Epidermal melanocyte (primary cell): ENCODE results near the gene ABCA3.
"Not testable (repeated sequence)": the region's sequence is repeated elsewhere in the genome, so short reads cannot be mapped to it uniquely, and the experiment has no call there.

Source experiments
- DNase-seq: peaks from one replicate; pipeline ENCODE4 v3.0.0; 2011; ENCODE audit warnings: low spot score; ENCODE audit not compliant: insufficient read length

ABCA3 gene

DNA sequence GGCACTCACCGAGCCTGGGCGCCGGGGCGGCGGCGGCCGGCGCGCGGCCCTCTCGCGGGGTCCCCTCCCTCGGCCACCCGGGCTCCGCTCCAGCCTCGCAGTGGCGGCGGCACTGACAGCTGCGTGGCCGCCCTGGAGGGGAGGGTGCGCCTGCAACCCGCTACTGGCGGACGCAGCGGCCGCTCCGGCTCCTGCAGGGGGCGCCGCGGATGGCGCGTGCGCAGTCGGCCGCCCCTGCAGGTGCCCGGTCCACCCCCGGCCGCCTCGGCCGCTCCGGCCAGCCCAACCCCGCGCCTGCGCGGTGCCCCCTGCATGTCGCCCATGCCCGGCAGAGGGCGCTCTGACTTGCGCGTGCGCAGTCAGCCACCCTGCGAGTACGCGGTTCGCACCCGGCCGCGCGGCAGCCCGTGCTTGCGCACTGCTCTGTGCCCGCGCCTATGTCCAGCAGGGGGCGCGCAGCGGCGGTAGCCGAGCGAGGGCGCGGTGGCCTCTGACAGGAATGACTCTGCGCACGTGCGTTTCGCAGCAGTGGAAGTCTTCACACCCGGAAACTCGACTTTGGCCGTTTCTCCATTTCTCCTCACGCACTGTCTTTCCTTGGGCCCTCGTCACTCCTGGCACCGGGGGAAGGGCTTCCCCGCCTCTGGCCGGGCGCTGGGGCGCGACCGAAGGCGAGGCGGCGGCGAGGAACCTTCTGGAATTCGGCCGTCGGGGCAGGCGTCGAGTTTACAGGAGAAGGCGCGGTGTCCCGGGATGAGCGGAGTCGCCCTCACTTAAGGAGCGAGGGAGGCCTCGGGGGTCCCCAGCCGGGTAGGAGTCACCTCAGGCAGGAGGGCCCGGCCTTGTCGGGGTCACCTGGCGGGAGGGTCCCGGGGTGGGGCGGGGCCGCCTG lies at the start of gene ABCA3:
TSS of gene ABCA3 (minus strand) at position 165 of the 892 bp plus-strand sequence. CDS start 14,262 bp downstream, outside the sequence.
- DNase-seq, result peak; percentile 84

GRCh38 chr16:2388875-2389433 lies 48.4 kb upstream of the ABCA3 start:
- DNase-seq, result no peak

GRCh38 chr16:2388139-2388874 lies 47.8 kb upstream of the ABCA3 start:
- no peak for DNase-seq

DNA sequence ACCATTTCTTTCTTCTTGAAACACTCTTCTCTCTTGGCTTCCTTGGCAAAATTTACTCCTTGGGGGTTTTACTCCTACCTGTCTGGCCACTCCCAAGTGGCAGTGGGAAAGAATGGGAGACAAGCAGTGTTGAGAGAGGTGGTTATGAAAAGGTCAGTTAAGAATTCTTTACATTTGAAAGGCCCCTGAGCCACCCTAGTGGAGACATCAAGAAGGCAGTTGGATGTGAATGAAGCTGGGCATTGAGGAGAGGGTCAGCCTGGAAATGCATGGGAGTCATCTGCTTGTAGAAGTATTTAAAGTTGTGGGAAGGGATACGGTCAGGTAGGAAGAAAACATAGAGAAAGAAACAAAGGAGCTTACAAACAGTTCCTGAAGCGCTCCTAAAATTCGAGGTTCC lies 46.5 kb upstream of the ABCA3 start:
- no peak for DNase-seq

- DNase-seq, result not testable (repeated sequence)
These were observed 45.5 kb upstream of the ABCA3 start for GRCh38 chr16:2385982-2386381.

DNA sequence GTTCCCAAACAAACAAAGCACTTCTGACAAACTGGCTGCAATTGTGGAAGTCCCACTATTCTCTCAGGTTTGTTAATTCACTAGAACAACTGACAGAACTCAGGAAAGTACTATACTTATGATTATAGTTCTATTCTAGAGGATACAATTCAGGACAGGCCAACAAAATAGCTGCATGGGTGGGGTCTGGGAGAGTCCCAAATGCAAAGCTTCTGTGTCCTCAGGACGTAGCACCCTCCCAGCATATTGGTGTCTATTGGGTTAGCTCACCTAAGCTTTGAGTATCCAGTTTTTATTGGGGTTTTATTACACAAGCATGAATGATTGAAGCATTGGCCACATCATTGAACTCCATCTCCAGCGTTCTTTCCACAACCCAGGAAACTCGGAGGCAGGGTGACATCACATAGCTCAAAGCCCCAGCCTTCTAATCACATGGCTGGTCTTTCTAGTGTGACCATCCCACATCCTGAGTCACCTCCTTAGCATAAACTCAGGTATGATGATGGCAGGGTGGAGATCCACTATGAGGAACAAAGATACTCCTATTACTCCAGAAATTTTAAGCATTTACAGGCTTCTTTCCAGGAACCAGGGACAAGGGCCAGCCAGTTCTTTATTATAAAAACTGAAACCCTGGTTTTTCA lies 44.8 kb upstream of the ABCA3 start:
- no peak for DNase-seq

DNA sequence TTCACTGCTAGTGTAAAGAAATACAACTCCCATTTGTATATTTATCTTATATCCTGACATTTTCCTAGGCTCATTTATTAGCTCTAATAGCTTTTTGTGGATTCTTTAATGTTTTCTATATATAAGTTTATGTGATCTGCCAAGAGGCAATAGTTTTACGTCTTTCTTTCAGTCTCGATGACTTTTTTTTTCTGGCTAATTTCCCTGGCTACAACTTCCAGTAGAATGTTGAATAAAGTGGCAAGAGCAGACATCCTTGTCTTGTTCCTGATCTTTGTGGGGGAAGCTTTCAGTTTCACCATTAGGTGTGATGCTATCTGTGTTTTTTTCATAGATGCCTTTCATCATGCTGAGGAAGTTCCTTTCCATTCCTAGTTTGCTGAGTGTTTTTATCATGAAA lies 43.9 kb upstream of the ABCA3 start:
- DNase-seq, result no peak

GRCh38 chr16:2383501-2383900 lies 43.0 kb upstream of the ABCA3 start:
- DNase-seq, result no peak

- DNase-seq, result no peak
These were observed 34.1 kb upstream of the ABCA3 start for GRCh38 chr16:2374644-2375043.

DNA sequence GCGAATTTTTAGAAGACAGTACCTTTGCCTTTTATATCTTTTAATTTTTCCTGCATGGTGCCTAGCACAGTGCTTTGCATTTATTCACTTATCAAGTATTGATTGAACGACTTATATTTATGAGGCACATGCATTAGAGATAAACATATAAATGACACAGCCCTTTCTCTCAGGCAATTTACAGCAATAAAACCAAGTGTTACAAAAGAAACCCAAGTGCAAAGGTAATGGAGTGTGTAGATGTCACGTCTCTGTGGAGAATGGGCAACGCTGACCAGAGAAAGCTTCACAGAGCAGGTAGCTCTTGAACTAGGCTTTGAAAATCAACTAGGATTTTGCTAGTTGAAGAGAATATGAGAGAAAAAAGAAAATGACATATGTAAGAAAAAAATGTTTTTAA lies 32.6 kb upstream of the ABCA3 start:
- DNase-seq, result no peak

DNA sequence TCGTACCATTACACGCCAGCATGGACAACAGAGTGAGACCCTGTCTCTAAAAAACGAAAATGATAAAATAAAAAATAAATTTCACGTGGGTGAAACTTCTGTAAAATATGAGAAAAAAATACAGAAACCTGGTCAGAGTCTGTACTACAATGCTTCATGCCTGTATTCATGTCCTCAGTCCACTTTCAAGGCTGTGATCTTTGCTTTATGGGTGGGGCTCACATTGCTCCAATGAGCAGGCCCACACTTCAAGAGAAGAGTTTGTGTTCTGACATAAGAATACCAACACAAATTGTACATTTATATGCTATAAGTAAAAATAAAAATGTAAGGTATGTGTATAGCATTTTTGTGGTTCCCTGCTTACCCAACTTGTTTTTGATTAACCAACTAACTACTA lies 32.2 kb upstream of the ABCA3 start:
- DNase-seq, result no peak

DNA sequence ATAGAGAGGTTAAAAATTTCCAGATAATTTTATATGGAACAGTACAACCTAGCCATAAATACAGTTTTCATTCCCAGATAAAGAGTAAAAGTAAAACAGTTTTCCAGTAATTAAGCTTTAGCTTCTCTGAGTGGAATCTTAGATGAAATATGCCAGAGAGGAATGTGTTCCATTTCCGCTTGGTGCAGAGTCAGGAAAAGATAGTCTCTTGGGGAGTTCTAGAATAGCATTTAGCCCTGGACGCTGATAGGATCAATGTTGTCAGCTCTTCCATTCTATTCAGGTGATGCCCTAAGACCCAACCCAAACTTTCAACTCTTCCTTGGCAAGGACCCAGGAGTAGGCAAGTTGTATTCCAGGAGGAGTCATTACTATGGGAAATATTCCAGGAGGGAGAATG lies 30.9 kb upstream of the ABCA3 start:
- DNase-seq, result no peak

DNA sequence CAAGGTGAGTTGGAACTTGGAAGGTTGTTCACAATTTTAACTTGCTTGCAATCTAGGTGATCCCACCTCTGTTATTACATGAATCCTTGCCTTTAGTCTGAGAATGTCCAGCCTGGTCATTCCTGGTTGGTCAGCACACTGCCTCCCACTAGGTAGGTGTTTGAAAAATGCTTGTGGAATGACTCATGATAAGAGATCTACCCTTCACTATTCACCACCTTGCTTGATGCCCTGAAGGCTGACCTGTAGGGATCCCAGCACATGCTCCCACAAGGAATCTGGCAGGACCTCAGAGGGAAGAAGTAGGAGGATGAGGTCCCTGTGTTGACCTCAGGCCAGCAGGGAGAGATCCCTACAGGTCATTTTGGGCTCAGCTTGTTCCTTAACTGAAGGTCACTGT lies 30.2 kb upstream of the ABCA3 start:
- no peak for DNase-seq

DNA sequence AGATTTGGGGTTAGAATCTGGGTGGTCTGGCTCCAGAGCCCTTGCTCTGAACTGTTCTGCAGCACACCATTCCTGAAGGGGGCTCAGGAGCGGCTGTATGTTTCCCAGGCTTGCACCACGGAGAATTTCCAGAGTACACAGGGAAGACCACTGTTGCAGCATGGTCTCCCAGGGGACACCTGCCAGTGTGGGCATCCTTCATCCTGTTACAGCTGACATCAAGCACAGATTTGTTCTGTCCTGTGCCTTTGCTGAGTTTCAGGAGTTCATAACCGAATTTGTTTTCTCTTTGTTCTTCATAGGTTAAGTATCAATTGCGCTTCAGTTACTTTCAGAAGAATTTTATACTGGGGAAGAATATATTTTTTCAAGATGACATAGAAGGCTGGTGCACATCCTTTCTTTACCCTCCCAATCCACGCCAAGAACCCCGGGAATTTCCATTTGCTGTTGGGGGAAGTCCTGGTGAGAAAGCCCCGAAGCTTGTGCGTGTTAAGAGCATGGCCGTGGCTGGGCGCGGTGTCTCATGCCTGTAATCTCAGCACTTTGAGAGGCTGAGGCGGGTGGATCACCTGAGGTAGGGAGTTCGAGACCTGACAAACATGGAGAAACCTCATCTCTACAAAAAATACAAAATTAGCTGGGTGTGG lies 26.3 kb upstream of the ABCA3 start:
- DNase-seq, result no peak

GRCh38 chr16:2365397-2366294 lies 25.1 kb upstream of the ABCA3 start:
- DNase-seq, result no peak

DNA sequence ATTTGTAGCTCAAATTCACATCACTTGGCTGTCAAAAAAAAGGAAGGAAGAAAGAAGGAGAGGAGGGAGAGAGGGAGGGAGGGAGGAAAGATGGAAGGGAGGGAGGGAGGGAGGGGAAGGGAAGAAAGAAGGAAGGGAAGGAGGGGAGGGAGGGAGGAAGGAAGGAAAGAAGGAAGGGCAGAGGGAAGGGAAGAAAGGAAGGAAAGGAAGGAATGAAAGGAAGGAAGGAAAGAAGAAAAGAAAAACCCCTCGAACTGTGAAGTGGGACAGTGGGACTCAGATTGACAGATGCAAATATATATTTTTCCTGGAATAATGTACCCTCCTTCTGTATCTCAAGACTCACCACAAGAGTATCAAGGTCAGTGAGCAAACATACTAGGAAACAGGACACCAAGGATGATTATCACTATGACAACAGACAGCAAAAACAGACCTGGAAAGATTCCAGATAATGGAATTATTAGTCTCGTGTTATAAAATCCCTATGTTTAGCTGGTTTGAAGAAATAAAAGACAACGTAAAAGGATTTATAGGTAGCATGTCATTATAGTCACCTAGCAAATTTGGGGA lies 24.2 kb upstream of the ABCA3 start:
- DNase-seq, result no peak

GRCh38 chr16:2362218-2362617 lies 21.7 kb upstream of the ABCA3 start:
- no peak for DNase-seq

GRCh38 chr16:2361129-2361528 lies 20.6 kb upstream of the ABCA3 start:
- no peak for DNase-seq

DNA sequence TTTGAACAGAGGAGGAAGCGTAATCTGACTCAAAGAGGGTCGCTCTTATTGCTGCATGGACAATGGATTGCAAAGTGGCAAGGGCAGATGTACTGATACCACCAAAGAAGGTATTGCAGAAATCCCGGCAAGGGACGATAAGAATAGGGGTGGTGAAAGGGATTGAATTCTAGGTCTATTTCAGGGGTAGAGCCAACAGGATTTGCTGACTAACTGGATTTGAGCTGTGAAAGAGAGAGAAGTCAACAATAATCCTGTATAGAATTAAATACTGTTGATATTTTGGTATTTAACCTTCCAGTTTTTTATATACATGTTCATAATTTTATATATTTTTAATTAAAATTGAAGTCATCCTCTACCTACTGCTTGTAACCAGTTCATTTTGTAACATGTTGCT lies 19.4 kb upstream of the ABCA3 start:
- no peak for DNase-seq

DNA sequence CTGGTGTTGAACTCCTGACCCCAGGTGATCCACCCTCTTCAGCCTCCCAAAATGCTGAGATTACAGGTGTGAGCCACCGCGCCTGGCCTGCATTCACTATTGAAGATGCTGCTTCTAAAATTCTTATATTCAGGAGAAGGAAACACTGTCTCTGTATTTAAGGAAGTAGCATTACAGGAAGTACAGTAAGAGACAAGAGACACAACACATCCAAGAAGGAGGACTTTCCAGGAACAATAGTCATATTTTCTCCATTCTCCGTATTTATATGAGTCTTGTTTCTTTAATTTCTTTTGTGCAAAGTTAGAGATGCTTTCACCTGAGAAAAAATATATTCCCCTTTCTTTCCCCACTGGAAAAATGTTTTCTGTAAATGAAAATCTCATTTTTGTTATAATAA lies 18.3 kb upstream of the ABCA3 start:
- no peak for DNase-seq
